GM12878 (cell line): Measurements from ENCODE around the gene DHCR24. TPM values are rescaled to one million over a fixed set of nuclear protein-coding genes. Genes with fewer than 3 reads are reported as not detected.

Experiments
- SMARCA5 ChIP-seq: fragments of 450-650 bp; IDR thresholded peaks from 2 replicates; pipeline ENCODE4 v1.6.1; 2017; ENCODE audit warnings: mild to moderate bottlenecking
- USF1 ChIP-seq: IDR thresholded peaks from 2 replicates; pipeline ENCODE4 v1.6.1; 2011; ENCODE audit warnings: borderline replicate concordance, low read depth, mild to moderate bottlenecking, moderate library complexity, mixed read lengths, low read length; ENCODE audit not compliant: insufficient read depth; ENCODE audit errors: extremely low read length
- polyA plus RNA-seq, 11 experiments: library from polyadenylated mRNA; depleted of rRNA in 4 of 11; unstranded in 6 of 11; stranded (reverse) in 5 of 11; fragments of >200 nt; fragmentation: Nextera tagmentation in 4 of 11; fragmentation: Illumina TruSeq in 1 of 11; extraction: Ambion mirVana in 4 of 11; extraction: Trizol in 1 of 11; gene quantifications; 1 replicate in 1 of 11; 2 replicates in 10 of 11; pipeline versions ENCODE4 v1.2.1 to v1.2.3, GENCODE V29; 2011 to 2016; ENCODE audit warnings: inconsistent platforms in 2 of 11, missing spikeins in 2 of 11, low read depth in 1 of 11
- total RNA-seq, 4 experiments: library from RNA; depleted of rRNA in 3 of 4; stranded (reverse); fragments of >200 nt in 3 of 4; fragmentation: Illumina TruSeq in 1 of 4; extraction: Trizol in 1 of 4; gene quantifications; 2 replicates each; pipeline versions ENCODE4 v1.2.1 to v1.2.3, GENCODE V29; 2013 to 2021
- TF ChIP-seq, protein P1 (sequence below): fragments of 450-650 bp; IDR thresholded peaks from 2 replicates; pipeline ENCODE4 v1.6.1; 2017; ENCODE audit warnings: low read depth, mild to moderate bottlenecking, moderate library complexity
- TF ChIP-seq, protein P2 (sequence below): IDR thresholded peaks from 2 replicates; pipeline ENCODE4 v1.6.1; 2012; ENCODE audit warnings: improper control_type of control experiment, low read depth, low read length; ENCODE audit not compliant: insufficient replicate concordance
- TF ChIP-seq, protein P3 (sequence below): fragments of 450-650 bp; IDR thresholded peaks from 2 replicates; pipeline ENCODE4 v1.6.1; 2016; ENCODE audit warnings: mild to moderate bottlenecking

The DHCR24 gene
- total and polyA plus RNA-seq, 10 of the 15 experiments (the other 5 are each of a cell fraction or from before 2014, with no cell fraction given): 23.3 to 169 (median 120) TPM

DNA sequence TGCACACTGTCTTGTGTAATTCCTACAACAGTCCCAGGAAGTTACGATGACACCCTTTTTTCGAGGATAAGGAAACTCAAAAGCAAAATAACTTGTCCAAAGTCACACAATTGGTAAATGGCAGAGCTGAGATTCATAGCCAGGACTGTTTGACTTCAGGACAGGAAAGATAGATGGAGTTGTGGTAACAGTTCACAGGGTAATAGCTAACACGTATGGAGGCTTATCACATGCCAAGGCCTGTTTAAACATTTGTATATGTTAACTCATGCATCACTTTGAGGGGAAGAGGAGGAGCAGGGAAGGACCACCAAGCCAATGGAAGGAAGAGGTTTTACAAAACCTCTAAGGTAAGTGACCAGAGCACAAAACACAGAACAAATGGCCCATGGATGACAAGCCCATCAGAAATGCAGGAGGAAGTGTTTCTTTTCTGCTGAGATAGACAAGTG is 2.8 kb downstream of the DHCR24 start (continued):
- no peak for TF ChIP-seq USF1
- TF ChIP-seq, protein P1, sequence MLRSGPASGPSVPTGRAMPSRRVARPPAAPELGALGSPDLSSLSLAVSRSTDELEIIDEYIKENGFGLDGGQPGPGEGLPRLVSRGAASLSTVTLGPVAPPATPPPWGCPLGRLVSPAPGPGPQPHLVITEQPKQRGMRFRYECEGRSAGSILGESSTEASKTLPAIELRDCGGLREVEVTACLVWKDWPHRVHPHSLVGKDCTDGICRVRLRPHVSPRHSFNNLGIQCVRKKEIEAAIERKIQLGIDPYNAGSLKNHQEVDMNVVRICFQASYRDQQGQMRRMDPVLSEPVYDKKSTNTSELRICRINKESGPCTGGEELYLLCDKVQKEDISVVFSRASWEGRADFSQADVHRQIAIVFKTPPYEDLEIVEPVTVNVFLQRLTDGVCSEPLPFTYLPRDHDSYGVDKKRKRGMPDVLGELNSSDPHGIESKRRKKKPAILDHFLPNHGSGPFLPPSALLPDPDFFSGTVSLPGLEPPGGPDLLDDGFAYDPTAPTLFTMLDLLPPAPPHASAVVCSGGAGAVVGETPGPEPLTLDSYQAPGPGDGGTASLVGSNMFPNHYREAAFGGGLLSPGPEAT: no peak
- TF ChIP-seq SMARCA5: no peak
- TF ChIP-seq, protein P2, sequence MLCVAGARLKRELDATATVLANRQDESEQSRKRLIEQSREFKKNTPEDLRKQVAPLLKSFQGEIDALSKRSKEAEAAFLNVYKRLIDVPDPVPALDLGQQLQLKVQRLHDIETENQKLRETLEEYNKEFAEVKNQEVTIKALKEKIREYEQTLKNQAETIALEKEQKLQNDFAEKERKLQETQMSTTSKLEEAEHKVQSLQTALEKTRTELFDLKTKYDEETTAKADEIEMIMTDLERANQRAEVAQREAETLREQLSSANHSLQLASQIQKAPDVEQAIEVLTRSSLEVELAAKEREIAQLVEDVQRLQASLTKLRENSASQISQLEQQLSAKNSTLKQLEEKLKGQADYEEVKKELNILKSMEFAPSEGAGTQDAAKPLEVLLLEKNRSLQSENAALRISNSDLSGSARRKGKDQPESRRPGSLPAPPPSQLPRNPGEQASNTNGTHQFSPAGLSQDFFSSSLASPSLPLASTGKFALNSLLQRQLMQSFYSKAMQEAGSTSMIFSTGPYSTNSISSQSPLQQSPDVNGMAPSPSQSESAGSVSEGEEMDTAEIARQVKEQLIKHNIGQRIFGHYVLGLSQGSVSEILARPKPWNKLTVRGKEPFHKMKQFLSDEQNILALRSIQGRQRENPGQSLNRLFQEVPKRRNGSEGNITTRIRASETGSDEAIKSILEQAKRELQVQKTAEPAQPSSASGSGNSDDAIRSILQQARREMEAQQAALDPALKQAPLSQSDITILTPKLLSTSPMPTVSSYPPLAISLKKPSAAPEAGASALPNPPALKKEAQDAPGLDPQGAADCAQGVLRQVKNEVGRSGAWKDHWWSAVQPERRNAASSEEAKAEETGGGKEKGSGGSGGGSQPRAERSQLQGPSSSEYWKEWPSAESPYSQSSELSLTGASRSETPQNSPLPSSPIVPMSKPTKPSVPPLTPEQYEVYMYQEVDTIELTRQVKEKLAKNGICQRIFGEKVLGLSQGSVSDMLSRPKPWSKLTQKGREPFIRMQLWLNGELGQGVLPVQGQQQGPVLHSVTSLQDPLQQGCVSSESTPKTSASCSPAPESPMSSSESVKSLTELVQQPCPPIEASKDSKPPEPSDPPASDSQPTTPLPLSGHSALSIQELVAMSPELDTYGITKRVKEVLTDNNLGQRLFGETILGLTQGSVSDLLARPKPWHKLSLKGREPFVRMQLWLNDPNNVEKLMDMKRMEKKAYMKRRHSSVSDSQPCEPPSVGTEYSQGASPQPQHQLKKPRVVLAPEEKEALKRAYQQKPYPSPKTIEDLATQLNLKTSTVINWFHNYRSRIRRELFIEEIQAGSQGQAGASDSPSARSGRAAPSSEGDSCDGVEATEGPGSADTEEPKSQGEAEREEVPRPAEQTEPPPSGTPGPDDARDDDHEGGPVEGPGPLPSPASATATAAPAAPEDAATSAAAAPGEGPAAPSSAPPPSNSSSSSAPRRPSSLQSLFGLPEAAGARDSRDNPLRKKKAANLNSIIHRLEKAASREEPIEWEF: no peak
- TF ChIP-seq, protein P3, sequence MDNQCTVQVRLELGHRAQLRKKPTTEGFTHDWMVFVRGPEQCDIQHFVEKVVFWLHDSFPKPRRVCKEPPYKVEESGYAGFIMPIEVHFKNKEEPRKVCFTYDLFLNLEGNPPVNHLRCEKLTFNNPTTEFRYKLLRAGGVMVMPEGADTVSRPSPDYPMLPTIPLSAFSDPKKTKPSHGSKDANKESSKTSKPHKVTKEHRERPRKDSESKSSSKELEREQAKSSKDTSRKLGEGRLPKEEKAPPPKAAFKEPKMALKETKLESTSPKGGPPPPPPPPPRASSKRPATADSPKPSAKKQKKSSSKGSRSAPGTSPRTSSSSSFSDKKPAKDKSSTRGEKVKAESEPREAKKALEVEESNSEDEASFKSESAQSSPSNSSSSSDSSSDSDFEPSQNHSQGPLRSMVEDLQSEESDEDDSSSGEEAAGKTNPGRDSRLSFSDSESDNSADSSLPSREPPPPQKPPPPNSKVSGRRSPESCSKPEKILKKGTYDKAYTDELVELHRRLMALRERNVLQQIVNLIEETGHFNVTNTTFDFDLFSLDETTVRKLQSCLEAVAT: no peak
